NCI-H2171 (cell line): Measurements from ENCODE around the gene TRIP12.
"Not testable (repeated sequence)": the region's sequence is repeated elsewhere in the genome, so short reads cannot be mapped to it uniquely, and the experiment has no call there.

Experiments used
- DNase-seq: peaks from one replicate; lab custom pipeline; 2025; lab: John Stamatoyannopoulos, UW

The TRIP12 gene

DNA sequence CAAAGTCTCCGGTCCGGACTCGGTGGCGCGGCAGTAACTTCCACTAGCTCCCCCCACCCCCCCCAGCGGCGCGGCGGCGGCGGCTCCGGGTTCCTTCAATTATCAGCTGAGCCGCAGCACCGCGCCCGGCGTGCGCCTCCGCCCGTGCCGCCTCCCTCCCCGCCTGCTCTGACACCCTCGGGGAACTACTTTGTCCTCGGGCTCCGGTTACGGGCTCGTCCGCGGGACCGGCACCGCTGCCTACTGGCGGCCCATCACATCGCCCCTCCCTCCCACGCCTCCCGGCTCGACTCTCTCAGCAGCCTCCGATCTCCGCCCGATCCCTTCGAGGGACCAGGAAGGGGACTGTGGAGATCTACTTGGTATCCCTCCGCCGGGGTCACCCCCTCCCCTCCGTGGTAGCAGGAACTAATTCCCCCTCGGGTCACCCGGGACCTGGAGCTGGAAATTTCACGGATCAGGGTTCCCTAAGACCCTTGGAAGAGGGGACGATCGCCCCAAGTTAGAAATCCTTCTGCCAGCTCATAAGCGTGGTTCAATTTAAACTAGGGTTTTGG is at the start of gene TRIP12:
TRIP12 (minus strand) TSS at position 118 of the 557 bp plus-strand sequence. CDS start 41,930 bp downstream, outside the sequence.
- peak; percentile 67 for DNase-seq

DNA sequence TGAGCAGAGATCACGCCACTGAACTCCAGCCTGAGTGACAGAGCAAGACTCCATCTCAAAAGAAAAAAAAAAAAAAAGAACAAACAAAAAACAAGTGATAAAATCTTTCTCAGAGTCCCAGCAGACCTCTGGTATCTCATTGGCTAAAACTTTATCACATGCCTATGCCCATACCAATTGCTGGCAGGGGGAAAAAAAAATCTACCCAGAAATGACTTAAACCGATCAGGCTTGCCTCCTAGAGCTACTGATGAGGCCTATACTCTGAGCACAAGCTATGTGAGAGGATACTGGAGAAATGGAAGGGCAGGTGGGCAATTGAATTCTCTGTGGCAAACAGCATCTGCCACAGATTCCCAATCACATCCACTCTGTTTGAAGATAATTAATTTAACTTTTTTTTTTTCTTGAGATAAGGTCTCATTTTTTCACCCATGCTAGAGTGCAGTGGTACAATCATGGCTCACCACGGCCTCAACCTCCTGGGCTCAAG is 49.5 kb upstream of the TRIP12 start:
- peak; percentile 11 for DNase-seq

DNA sequence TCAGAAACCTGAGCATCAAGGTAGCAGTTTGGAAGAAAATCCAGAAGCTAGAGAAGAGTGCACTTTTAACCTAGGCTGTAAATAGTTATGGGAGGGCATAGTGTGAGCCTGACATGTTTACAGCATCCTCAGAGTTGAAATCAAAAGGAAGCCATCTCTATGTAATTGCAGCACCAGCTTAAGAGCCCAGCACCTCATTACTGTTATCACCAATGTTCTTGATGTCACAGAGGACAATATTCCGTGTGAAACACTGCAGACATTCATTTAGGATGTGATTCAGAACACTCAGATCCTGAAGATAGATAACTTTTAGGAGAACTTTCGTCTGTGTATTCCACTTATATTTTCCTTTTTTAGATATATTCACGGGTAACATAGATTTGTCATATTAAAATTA is 48.6 kb upstream of the TRIP12 start:
- no peak for DNase-seq

GRCh38 chr2:229969921-229970320 is 48.1 kb upstream of the TRIP12 start:
- DNase-seq: no peak

- DNase-seq: not testable (repeated sequence)
Measured at GRCh38 chr2:229963596-229963995, 41.8 kb upstream of the TRIP12 start.

DNA sequence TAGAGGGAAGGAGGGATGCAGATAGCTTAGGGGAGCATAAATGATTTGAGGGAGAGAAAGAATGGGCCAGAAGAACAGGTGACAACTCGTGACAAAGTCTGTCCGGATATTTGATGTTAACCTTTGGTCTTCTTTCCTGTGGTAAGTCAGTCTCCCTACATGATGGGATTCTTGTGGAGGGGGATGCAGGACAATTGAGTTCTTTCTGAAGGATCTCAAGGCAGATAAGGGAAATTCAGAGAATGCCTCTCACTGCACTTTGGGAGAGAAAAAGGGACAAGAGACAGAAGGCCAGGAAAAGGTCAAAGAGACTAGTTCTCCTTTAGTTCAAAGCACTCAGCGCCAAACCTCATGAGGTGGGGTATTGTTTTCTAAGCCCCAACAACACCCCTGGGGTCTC is 34.7 kb upstream of the TRIP12 start:
- DNase-seq: no peak

DNA sequence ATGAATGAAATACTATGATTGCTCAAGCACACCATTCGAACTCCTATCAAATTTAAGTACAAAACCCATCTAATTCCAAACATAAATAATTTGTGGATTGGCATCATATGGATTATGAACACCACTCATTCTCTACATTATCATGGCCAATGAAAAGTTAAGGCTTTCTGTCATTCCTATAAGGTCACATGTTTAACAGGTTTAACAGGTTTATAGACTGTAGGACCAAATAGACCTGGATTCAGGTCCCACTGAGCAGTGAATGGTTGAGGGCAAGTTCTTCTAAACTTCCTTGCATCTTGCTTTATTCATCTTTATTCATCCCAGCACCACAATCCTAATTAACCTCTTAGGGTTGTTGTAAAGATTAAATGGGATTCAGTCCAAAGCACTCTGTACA is 33.9 kb upstream of the TRIP12 start:
- no peak for DNase-seq

DNA sequence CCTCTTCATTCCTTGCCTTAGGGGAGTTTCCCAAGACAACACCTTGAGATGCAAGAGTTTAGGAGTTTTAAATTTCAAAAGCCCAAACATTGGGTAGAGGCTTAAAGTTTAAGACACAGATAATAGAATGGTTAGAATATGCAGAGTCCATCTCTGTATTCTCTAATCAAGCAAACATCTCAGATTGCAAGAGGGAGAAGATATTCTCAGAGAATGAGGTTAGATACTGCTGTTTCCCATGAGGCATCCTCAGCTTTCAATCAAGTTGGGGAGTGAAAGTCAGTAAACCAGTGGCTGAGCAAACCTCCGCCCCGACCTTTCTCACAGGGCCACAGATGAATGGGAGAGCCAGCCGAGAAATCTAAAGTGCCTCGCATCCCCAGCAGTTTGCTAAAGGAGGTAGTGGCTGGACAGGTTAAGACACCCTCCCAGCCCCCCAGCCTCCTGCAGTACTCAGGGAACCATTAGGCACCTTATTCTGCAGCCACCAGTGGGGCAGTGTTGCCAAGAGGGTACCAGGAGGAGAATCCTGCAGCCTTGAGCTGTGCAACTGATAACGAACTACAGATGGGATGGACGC is 30.5 kb upstream of the TRIP12 start:
- DNase-seq: no peak

DNA sequence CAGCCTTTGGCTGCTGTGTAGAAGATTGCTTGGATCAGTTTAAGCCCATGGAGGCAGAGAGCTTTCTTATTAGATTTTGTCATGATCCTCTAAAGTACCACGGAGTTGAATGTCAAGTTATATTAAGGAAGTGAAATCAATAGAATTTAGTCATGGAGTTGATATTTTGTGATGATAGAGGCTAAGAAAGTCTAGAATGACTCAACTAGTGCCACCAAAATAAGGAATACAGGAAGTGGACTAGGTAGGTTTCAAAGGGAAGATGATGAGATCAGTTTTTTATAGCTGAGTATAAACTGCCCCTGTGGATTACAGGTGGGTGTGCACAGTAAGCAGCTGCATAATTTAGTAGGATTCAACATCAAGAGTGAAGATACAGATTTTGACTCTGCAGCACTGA is 25.7 kb upstream of the TRIP12 start:
- no peak for DNase-seq

DNA sequence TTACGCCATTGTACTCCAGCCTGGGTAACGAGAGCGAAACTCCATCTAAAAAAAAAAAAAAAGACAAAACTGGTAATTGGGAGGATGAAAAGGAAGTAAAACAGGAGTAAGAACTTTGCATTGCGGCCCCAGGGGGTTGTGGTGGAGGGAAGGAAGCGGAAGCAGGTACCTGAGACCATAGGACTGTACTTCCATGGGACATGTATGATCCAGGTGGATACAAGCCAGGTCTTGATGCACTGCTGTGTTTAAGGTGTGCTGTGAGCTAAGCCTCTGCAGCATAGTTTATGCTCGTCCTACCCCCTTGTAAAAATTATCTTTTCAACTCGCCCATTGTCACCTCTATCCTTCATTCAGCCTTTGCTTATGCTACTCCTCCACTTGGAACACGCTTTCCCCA is 24.2 kb upstream of the TRIP12 start:
- no peak for DNase-seq

- no peak for DNase-seq
Measured at GRCh38 chr2:229943770-229944449, 22.1 kb upstream of the TRIP12 start.

- DNase-seq: no peak
Measured at GRCh38 chr2:229943171-229943570, 21.4 kb upstream of the TRIP12 start.

- DNase-seq: no peak
Measured at GRCh38 chr2:229942671-229943070, 20.9 kb upstream of the TRIP12 start.

DNA sequence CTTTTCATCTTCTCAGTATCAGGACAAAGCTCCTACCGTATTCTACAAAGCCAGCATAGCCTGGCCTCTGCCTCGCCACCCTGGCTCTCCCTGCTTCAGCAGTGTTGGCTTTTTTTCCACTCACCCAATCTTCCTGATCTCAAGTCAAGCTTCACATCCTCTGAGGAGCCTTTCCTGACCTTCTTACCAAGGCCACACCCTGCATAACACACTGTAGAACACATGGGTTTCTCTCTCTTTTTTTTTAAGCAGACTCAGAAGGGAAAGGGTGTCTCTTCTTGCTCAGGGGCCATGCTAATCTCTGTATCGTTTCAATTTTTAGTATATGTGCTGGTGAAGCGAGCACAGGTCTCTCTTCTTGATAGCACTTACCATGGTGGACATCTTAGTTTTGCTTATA is 15.7 kb upstream of the TRIP12 start:
- no peak for DNase-seq

DNA sequence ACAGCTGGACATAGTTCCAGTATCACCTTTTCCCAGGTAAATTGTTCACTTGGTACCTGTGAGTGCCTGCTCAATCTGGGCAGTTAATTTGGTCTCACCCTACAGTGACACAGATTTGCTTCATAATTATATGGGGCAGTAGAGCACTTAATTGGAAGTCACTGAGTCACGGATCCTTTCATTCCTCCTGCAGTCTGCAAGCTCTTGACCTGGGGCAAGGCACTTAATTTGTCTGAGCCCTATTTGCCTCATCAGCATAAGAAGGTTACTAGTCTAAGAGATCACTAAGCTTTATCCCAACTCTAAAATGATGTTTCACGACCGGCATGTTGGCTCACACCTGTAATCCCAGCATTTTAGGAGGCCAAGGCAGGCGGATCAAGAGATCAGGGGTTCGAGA is 9.4 kb upstream of the TRIP12 start:
- no peak for DNase-seq

GRCh38 chr2:229930656-229931055 is 8.8 kb upstream of the TRIP12 start:
- DNase-seq: no peak

- no peak for DNase-seq
Measured at GRCh38 chr2:229927817-229928321, 6.1 kb upstream of the TRIP12 start.

DNA sequence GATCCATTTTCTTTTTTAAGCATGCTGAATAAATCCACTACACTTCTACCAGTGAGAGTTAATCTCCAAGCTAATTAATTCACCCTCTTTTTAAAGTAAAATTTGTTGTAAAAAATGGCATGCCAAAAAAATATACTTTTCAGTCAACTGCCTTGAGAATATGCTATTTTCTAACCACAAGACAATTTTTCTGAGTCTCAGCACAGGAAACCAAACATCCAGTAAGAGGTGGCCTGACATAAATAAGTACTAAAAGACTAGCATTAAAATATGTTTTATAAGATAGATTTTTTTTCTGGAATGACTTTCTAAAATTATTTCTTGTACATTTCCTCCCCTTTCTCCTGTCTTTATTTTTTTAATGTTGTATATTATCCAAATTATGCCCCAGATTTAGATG is 3.4 kb upstream of the TRIP12 start:
- no peak for DNase-seq

GRCh38 chr2:229924541-229924940 is 2.7 kb upstream of the TRIP12 start:
- not testable (repeated sequence) for DNase-seq

DNA sequence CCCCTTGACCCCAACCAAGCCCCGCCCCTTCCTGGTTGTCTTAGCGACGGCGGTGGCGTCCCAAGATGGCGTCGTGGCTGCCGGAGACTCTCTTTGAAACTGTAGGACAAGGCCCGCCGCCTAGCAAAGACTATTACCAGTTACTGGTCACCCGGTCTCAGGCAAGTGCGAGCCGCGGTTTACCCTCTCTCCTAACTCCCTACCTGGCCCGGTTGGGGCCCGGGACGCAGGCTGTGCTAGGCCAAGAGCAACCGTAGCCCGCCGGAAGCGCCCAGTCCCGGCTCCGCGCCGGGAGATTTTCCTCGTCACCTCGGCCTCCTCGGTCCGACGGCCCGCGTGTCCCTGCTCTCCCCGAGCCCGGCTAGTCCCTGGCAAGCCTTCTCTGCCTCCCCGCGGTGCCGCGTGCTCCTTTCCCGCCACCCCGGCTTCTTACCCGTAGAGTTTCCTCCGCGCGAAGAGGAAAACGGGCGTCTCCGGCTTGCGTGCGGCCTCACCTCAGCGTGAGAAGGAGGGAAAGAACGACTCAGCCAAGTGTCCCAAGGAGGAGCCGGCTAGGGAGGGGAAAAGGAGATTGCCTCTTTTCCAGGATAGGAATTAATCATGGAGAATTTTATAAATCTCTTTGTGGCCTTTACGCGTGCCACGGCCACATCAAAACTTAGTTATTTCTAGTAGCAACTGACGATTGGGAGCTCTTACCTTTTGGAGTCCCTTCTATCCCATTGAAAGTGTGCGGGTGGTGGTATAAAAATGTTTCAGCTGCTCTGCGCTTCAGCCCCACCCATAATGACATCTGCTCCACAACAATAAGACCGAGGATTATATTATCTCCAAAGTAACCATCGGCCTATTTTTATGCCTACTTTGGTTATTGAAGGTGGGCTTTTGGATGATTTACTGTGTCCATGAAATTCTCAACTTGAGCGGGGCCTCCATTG is 909 bp upstream of the TRIP12 start, which contains the start of gene FBXO36:
FBXO36 (plus strand) TSS at position 55 of the 938 bp plus-strand sequence; CDS start at position 66, 11 bp downstream.
- DNase-seq: peak; percentile 65

DNA sequence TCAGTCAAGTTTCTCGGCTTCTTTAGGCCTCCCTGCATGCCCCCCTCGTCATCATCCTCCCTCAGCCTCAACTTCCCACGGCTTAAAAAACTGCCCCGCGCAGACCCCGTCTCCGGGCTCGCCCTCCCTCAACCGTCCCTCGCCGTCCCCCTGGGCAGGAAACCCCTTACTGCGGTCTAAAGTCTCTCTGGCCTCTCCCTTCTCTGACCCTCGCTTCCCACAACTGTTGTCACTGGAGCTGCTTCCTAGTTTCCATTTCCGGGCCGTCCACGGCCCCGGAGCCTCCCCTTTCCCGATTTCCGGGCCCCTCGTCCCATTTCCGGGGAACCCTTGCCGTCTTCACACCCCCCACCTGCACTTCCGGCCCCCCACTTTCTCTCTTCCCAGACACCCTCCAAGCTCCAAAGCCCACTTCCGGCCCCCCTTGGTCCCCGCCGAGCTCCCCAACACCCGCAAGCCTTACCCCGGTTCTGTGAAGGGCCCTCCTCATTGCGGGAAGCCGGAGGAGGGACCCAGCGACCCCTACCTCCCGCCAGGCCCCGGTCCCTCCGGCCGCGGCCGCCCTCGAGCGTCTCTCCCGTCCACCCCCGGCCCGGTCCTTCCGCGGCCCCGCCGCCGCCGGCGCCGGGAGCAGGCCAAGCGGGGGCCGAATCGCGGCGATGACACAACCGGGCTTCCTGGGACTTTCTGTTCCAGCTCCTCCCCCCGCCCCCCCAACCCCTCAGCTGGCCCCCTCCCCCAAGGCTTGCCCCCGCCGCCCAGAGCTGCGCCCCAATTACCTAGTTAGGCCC is 513 bp downstream of the TRIP12 start:
- peak; percentile 68 for DNase-seq
